NCI-H82 (cell line): ENCODE data around the gene LSAMP.
"Not testable (repeated sequence)": the region's sequence is repeated elsewhere in the genome, so short reads cannot be mapped to it uniquely, and the experiment has no call there.

Experiments
- DNase-seq: peaks from one replicate; lab custom pipeline; 2025; lab: John Stamatoyannopoulos, UW

LSAMP gene

GRCh38 chr3:116240261-116240660 is 205.0 kb downstream of the LSAMP start:
- no peak for DNase-seq

GRCh38 chr3:116238846-116239565 is 206.3 kb downstream of the LSAMP start:
- DNase-seq: no peak

GRCh38 chr3:116233711-116234357 is 211.5 kb downstream of the LSAMP start:
- no peak for DNase-seq

- peak; percentile 17 for DNase-seq
Measured at GRCh38 chr3:116230431-116231020, 214.8 kb downstream of the LSAMP start.

DNA sequence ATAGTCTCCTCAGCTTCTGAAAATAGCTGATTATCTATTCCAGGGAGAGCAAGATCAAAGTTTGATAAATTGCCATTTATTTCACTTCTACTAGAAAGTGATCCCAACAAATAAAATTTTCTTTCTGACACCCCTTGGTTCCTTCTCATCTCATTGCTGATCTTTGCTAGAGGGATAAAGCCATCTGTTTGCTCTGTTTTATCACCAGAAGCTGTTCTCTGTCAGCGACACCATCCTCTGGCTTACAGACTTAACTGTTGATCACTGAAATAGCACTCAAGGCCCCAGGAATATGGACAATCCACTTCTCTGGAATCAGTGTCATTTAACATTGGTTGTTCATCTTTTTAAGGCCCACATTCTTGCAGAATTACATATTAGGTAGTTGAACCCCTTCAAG is 219.0 kb downstream of the LSAMP start:
- peak; percentile 20 for DNase-seq

DNA sequence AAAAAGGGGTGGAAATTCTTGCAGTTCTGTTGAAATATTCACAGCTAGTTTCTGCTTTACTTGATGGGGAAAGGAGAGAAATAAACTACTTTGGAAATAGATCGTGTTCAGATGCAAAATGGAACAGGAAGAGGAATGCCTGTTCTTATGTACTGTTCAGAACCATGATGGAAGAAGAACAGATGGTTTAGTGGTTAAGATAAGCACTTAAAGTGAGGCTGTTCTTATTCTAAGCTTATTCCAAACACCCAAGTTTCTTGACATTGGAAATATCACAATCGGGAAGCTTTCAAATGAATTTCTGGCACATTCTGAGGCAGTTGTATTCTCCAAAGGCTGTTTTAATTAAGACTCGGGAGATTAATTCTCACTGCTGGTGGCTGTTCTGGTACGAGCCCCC is 228.5 kb downstream of the LSAMP start:
- no peak for DNase-seq

GRCh38 chr3:116211901-116212300 is 233.4 kb downstream of the LSAMP start:
- DNase-seq: no peak

- not testable (repeated sequence) for DNase-seq
Measured at GRCh38 chr3:116208830-116209229, 236.5 kb downstream of the LSAMP start.

DNA sequence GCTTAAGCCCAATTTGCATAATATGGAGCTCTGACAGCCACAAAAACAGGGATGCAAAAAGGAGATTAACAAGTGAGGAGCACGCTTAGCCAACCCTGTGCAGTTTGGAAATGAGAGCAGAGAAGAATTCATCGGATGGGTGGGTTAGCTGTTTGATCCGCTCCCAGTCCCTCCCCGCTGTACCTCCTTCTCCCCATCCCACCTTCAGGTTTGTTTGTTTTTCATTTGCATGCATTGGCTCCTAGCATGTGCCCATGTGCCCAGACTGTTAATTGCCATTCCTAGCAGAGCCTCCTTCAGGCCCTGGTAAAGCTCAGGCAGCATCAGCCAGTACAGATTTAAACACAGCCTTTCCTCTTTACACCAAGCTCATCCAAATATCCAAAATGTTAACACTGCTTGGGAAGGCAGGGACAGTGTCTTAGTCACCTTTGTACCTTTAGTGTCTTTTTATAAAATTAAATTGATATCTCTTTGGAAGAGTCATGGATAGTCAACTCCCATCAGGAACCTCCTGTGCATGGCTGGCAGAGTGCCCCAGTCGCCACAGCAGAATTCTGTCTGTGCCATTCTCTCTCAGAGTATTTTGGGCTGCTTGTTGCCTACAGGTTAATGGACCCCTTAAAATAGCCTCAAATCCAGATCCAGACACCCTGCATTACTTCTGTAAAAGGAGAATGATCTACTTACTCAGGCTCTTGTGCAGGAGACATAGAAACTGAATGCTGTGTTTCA is 244.2 kb downstream of the LSAMP start:
- no peak for DNase-seq

DNA sequence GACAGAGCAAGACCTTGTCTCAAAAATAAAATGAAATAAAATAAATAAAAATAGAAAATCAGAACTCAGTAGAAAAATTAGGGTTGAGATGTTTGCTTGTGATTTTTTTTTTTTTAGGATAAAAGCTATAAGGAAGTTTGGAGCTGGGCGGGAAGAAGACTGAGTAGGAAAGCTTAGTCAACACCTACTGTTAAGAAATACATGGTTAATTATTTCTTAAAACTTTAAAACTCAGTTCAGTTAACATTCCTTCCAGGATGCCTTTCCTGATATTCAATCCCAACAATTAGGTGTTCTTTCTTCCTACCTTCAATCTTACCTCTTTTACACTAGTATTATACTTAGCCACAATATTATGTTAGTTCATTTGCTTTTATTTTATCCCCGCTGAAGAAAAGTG is 246.2 kb downstream of the LSAMP start:
- no peak for DNase-seq

DNA sequence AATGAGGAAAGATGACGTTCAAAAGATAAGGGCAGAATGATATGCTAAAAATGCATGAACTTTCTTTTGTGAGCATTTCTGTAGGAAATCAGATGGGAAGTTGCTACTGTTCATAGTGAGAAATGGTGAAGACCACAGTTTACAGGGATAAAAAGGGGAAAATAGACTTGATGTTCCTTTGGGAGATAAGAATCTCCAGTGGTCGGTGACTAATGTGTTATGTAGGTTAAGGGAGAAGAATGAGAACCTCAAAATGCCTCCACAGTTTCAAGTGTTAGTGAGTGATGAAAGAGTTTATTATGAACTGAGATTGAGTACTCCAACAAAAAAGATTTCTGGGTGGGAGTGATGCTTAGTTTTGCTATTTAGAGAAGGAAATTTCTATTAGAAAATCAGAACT is 247.2 kb downstream of the LSAMP start:
- no peak for DNase-seq

- no peak for DNase-seq
Measured at GRCh38 chr3:116192464-116192863, 252.8 kb downstream of the LSAMP start.

- no peak for DNase-seq
Measured at GRCh38 chr3:116191409-116191808, 253.9 kb downstream of the LSAMP start.

GRCh38 chr3:116190095-116190494 is 255.2 kb downstream of the LSAMP start:
- no peak for DNase-seq

DNA sequence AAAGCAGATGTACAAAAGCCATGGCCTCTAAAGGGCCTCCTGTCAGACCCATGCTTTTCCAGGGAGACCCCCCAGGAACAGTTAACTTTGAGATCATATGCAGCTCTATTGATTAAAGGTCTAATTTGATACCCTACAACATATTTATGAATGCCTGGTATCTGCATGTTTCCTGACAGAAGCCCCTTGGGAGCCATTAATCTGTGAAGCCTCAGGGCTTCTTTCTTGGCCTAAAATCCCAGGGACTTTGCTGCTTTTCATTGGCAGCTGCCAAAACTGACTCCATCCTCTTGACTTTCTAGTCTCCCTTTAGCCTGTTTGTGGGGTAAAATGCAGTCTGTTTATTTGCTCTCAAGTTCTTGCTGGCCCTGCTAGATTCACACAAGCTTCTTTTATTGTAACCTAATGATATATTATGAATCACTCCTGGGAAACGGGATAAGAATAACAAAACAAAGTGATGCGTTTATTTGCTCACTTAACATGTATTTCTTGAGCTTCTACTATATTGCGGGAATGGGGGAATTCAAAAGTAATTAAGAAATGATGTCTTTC is 257.0 kb downstream of the LSAMP start:
- no peak for DNase-seq

DNA sequence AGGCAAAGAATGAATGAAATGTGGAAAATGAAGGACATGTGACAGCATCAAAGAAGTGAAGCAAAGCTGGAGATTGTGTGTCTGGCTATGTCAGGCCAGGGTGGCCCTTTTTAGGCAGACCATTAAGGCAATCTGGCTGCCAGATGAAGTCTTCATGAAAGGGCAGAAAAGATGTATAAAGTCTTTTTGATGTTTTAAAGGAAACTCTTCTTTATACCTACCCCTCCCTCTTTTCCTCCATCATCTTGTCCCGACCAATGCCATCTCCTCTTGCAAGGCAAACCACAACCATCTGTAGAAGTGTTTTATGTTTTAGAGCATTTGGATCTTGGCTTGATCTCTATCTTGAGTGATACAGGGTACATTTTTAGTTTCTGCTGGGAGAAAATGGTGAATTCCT is 259.2 kb downstream of the LSAMP start:
- no peak for DNase-seq

- no peak for DNase-seq
Measured at GRCh38 chr3:116181159-116181558, 264.1 kb downstream of the LSAMP start.

- no peak for DNase-seq
Measured at GRCh38 chr3:116179091-116179490, 266.2 kb downstream of the LSAMP start.

GRCh38 chr3:116176974-116177555 is 268.2 kb downstream of the LSAMP start:
- DNase-seq: no peak

DNA sequence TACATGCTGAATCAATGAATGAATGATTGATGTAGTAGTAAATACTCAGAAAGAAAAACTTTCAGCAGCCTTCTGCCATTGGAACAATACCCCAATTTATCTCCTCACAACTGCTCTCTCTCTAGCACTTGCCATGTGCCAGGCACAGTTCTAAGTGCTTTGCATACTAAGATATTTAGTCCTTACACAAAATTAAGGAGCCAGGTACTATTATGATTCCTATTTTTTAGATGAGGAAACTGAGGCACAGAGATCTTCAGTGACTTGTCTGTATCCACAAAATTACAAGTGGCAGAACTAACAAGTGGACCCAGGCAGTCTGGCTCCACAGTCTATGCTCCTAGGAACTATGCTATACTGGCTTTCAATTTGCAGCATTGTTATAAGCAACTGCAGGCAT is 279.2 kb downstream of the LSAMP start:
- no peak for DNase-seq

- peak; percentile 65 for DNase-seq
Measured at GRCh38 chr3:116165641-116166040, 279.6 kb downstream of the LSAMP start.

DNA sequence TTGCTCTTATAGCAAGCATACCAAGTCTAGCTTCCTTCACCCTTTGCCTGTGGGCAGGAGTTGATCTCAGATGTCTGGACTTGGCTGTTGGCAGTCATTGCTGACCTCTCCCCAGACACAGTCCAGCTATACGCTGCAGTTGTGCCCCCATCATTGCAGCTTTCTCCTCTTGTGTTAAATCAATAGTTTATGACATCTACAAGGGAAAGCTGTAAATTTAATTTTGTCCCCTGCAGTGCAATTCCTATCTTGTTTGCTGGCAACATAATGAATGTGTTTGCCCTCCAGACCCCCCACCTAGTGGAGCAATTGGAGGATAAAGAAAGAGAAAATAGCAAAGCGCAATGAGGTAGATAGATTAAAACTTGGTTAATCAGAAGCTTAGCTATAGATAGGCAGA is 280.2 kb downstream of the LSAMP start:
- DNase-seq: no peak
